Activated CD4-positive, alpha-beta T cell treated with anti-CD3 and anti-CD28 coated beads, Interleukin-2, amount 50 U/mL, for 1 hour (primary cell): Measurements from ENCODE around the gene AFMID.

Source experiments
- DNase-seq: peaks from one replicate; pipeline ENCODE4 v3.0.0-alpha.2; 2020

The AFMID gene

GRCh38 chr17:78256707-78257591, 69.8 kb downstream of the AFMID start:
- no peak for DNase-seq
